ENCODE data around the gene CACNA2D3. TPM values are rescaled to one million over a fixed set of nuclear protein-coding genes. Genes with fewer than 3 reads are reported as not detected.

Gene CACNA2D3
- total and polyA plus RNA-seq, 7 donors: 2.7 to 13.5 (median 9.0) TPM

GRCh38 chr3:54530944-54531343, 408.6 kb downstream of the CACNA2D3 start:
- ATAC-seq (no peak), DNase-seq (no peak)
- 21 to 56% (median 33%) methylated on average over 5 of the region's 5 CpGs for WGBS, 3 donors
- intact Hi-C loops (cut with DNase I): no loop called here
- no peak overlapping the region for H3K27ac ChIP-seq
- TF ChIP-seq CTCF (IDR thresholded peaks at IDR 0.05): no peak
- H3K4me3 ChIP-seq: no peak overlapping the region
- no peaks in the 10 kb centered on the region for H3K36me3 ChIP-seq (ENCODE audit: insufficient read depth in 1 of 2, low read depth in 1 of 2)
- no peaks in the 10 kb centered on the region for H3K27me3 ChIP-seq (ENCODE audit: insufficient read depth in 3 of 3, low read length in 2 of 3)
- peaks cover 6% of the 10 kb centered on the region for H3K9me3 ChIP-seq
- peaks cover 15% of the 10 kb centered on the region for H3K4me1 ChIP-seq

- no peaks in the 10 kb centered on the region for H3K27me3 ChIP-seq (ENCODE audit: insufficient read depth in 3 of 3, low read length in 2 of 3)
- H3K9me3 ChIP-seq: no peaks in the 10 kb centered on the region
- no peaks in the 10 kb centered on the region for H3K36me3 ChIP-seq (ENCODE audit: insufficient read depth in 1 of 2, low read depth in 1 of 2)
- WGBS, 3 donors: 43 to 80% (median 60%) methylated on average over 6 of the region's 6 CpGs
- DNase-seq: no peak
- H3K4me1 ChIP-seq: peaks cover 16% of the 10 kb centered on the region
- H3K4me3 ChIP-seq: no peak overlapping the region
- no peak overlapping the region for H3K27ac ChIP-seq
- intact Hi-C loops (cut with DNase I): no loop called here
- TF ChIP-seq CTCF (IDR thresholded peaks at IDR 0.05): no peak
- no peak for ATAC-seq
Measured at GRCh38 chr3:54531741-54532140, 409.4 kb downstream of the CACNA2D3 start.

GRCh38 chr3:54533856-54534255, 411.5 kb downstream of the CACNA2D3 start:
- H3K27ac ChIP-seq: no peak overlapping the region
- peaks cover 16% of the 10 kb centered on the region for H3K4me1 ChIP-seq
- no peak for DNase-seq
- H3K27me3 ChIP-seq (ENCODE audit: insufficient read depth in 3 of 3, low read length in 2 of 3): no peaks in the 10 kb centered on the region
- intact Hi-C loops (cut with DNase I): no loop called here
- no peaks in the 10 kb centered on the region for H3K9me3 ChIP-seq
- TF ChIP-seq CTCF (IDR thresholded peaks at IDR 0.05): no peak
- WGBS, 3 donors: 55 to 70% (median 58%) methylated on average over 4 of the region's 4 CpGs
- H3K36me3 ChIP-seq (ENCODE audit: insufficient read depth in 1 of 2, low read depth in 1 of 2): no peaks in the 10 kb centered on the region
- ATAC-seq: no peak
- no peak overlapping the region for H3K4me3 ChIP-seq

- peaks cover 16% of the 10 kb centered on the region for H3K4me1 ChIP-seq
- no peak overlapping the region for H3K4me3 ChIP-seq
- H3K27ac ChIP-seq: peak overlapping the region; percentile 30
- ATAC-seq (peak; percentile 86 to 93 (median 90)), DNase-seq (no peak)
- H3K36me3 ChIP-seq (ENCODE audit: insufficient read depth in 1 of 2, low read depth in 1 of 2): no peaks in the 10 kb centered on the region
- intact Hi-C loops (cut with DNase I): no loop called here
- no peaks in the 10 kb centered on the region for H3K9me3 ChIP-seq
- WGBS, 3 donors: 21 to 40% (median 39%) methylated on average over 1 of the region's 1 CpG
- H3K27me3 ChIP-seq (ENCODE audit: insufficient read depth in 3 of 3, low read length in 2 of 3): no peaks in the 10 kb centered on the region
- TF ChIP-seq CTCF (IDR thresholded peaks at IDR 0.05): no peak
Measured at GRCh38 chr3:54535619-54536018, 413.3 kb downstream of the CACNA2D3 start.

- ATAC-seq (peak; percentile 51 to 84 (median 76)), DNase-seq (peak in 1 of 2 donors; percentile 16)
- TF ChIP-seq CTCF (IDR thresholded peaks at IDR 0.05): no peak
- intact Hi-C loops (cut with DNase I): no loop called here
- H3K4me1 ChIP-seq: peaks cover 13% of the 10 kb centered on the region
- H3K4me3 ChIP-seq: no peak overlapping the region
- H3K27ac ChIP-seq: no peak overlapping the region
- H3K27me3 ChIP-seq (ENCODE audit: insufficient read depth in 3 of 3, low read length in 2 of 3): no peaks in the 10 kb centered on the region
- no peaks in the 10 kb centered on the region for H3K9me3 ChIP-seq
- WGBS, 3 donors: 14 to 25% (median 19%) methylated on average over 2 of the region's 2 CpGs
- no peaks in the 10 kb centered on the region for H3K36me3 ChIP-seq (ENCODE audit: insufficient read depth in 1 of 2, low read depth in 1 of 2)
Measured at GRCh38 chr3:54536450-54536849, 414.1 kb downstream of the CACNA2D3 start.

Measured in psoas muscle (tissue), 8 donors.